Body of pancreas (tissue), 4 donors: Measurements from ENCODE around the gene IQCF5.

Experiments
- POLR2A ChIP-seq, 3 donors: fragments of 450-650 bp; IDR thresholded peaks; one replicate each; pipeline ENCODE4 v1.6.1; 2016; ENCODE audit warnings: antibody characterized with exemption in 3 of 3, mild to moderate bottlenecking in 2 of 3
- TF ChIP-seq, protein P1 (sequence below), 7 experiments: fragments of 450-650 bp in 4 of 7; fragments of 200-600 bp in 3 of 7; sonication (generic) in 3 of 7; IDR thresholded peaks; one replicate each; pipeline ENCODE4 v1.5.1; 2016 to 2019; ENCODE audit warnings: antibody characterized with exemption in 7 of 7

DNA sequence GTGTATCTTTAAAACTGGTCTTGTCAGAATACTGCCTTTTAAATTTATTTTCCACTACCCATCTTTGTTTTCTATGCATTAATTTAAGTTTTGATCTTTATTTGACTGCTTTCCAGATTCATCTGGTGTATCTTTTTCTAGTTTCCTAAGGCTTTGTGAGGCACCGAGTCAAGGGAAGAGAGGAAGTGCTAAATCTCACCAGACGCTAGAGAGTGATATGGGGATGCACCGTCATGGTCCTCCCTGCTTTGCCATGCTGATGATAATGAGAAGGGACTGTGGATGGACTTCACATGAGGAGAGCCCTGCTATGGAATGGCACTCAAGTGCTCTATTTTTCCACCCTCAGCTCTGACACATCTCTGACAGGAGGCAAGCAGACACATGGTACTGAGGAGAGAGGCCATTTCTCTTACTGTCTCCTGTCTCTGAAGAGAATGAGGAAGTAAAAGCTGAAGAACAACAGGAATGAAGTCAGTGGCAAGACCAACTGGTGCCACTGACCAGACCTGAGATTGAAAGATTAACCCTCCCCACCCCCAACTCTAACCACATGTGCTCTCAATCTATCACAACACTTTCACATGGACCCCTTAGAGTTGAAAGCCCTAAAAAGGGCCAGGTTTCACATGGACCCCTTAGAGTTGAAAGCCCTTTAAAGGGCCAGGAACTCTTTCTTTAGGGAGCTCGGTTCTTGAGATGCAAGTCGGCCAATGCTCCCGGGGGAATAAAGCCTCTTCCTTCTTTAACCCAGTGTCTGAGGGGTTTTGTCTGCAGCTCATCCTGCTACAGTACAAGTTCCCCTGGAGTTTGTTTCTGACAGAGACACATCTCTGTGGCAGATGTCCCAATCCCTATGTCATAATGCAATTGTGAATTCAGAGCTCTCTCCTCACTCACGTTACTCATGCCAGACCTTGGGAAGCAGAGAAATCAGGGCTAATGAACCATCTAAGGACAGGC, 14.4 kb downstream of the IQCF5 start, which contains the start of gene IQCF2:
- TF ChIP-seq, protein P1, sequence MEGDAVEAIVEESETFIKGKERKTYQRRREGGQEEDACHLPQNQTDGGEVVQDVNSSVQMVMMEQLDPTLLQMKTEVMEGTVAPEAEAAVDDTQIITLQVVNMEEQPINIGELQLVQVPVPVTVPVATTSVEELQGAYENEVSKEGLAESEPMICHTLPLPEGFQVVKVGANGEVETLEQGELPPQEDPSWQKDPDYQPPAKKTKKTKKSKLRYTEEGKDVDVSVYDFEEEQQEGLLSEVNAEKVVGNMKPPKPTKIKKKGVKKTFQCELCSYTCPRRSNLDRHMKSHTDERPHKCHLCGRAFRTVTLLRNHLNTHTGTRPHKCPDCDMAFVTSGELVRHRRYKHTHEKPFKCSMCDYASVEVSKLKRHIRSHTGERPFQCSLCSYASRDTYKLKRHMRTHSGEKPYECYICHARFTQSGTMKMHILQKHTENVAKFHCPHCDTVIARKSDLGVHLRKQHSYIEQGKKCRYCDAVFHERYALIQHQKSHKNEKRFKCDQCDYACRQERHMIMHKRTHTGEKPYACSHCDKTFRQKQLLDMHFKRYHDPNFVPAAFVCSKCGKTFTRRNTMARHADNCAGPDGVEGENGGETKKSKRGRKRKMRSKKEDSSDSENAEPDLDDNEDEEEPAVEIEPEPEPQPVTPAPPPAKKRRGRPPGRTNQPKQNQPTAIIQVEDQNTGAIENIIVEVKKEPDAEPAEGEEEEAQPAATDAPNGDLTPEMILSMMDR (IDR thresholded peaks at IDR 0.05): no peak
- no peak for TF ChIP-seq POLR2A (IDR thresholded peaks at IDR 0.05)
